Choroid plexus epithelial cell (primary cell): ENCODE data around the gene CENPU.
"Not testable (repeated sequence)": the region's sequence is repeated elsewhere in the genome, so short reads cannot be mapped to it uniquely, and the experiment has no call there.

Experiments used
- DNase-seq: peaks from one replicate; pipeline ENCODE4 v3.0.0-alpha.2; 2010; ENCODE audit warnings: low read depth
- H3K4me3 ChIP-seq: 2 replicates; pipeline ENCODE4 v1.5.1; 2011; ENCODE audit warnings: low read depth, mild to moderate bottlenecking, control low read depth, low read length, moderate library complexity
- TF ChIP-seq, protein P1 (sequence below): conservative IDR thresholded peaks from 2 replicates; pipeline ENCODE4 v1.5.1; 2011; ENCODE audit warnings: low read depth, mild to moderate bottlenecking, control low read depth, inconsistent platforms, low read length, moderate library complexity

Gene CENPU

DNA sequence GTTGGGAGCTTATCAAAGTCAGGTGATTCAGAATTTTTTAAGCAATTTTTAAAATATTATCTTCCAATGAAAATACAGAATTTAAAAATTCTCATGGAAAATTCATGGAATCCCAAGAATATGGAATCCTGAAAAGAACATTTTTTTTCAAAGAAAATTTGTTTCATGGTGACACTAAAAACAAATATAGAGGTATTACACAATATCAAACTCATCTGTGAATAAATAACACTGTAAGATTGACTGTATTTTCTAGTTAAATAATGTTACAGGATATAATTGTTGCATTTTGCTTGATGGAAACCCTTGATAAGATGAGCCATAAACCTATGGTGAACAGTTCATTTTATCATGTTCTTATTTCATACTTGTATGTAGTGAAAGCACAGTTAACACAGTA, 72.9 kb downstream of the CENPU start:
- no peak for DNase-seq
- TF ChIP-seq, protein P1, sequence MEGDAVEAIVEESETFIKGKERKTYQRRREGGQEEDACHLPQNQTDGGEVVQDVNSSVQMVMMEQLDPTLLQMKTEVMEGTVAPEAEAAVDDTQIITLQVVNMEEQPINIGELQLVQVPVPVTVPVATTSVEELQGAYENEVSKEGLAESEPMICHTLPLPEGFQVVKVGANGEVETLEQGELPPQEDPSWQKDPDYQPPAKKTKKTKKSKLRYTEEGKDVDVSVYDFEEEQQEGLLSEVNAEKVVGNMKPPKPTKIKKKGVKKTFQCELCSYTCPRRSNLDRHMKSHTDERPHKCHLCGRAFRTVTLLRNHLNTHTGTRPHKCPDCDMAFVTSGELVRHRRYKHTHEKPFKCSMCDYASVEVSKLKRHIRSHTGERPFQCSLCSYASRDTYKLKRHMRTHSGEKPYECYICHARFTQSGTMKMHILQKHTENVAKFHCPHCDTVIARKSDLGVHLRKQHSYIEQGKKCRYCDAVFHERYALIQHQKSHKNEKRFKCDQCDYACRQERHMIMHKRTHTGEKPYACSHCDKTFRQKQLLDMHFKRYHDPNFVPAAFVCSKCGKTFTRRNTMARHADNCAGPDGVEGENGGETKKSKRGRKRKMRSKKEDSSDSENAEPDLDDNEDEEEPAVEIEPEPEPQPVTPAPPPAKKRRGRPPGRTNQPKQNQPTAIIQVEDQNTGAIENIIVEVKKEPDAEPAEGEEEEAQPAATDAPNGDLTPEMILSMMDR, result no peak
- no peak overlapping the region for H3K4me3 ChIP-seq

DNA sequence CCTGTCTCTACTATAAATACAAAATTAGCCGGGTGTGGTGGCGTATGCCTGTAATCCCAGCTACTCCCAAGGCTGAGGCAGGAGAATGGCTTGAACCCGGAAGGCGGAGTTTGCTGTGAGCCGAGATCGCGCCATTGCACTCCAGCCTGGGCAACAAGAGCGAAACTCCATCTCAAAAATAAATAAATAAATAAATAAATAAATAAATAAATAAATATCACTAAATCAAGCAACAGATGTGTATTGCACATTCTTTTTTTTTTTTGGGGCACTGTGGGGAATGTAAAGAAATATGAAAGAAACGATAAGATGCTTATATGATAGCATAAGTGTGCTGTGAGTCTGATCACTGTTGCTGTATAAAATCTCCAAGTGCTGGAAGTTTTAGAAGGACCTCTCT, 76.1 kb downstream of the CENPU start:
- H3K4me3 ChIP-seq, DNase-seq: not testable (repeated sequence)

DNA sequence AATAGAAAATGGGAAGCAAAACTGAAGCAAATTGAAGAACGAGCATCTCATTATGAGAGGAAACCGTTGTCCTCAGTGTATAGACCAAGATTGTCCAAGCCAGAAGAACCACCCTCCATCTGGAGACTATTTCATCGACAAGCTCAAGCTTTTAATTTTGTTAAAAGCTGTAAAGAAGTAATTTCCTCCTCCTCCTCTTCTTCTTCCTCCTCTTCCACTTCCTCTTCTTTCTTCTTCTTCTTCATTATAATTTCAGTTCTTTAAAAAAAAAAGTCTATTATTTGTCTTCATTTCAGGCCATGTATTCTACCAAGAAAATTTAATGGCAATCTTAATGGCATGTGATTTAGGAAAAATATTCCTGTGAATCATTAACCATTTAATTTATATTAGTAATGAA, 76.8 kb downstream of the CENPU start:
- TF ChIP-seq, protein P1, result no peak
- H3K4me3 ChIP-seq, result no peak overlapping the region

DNA sequence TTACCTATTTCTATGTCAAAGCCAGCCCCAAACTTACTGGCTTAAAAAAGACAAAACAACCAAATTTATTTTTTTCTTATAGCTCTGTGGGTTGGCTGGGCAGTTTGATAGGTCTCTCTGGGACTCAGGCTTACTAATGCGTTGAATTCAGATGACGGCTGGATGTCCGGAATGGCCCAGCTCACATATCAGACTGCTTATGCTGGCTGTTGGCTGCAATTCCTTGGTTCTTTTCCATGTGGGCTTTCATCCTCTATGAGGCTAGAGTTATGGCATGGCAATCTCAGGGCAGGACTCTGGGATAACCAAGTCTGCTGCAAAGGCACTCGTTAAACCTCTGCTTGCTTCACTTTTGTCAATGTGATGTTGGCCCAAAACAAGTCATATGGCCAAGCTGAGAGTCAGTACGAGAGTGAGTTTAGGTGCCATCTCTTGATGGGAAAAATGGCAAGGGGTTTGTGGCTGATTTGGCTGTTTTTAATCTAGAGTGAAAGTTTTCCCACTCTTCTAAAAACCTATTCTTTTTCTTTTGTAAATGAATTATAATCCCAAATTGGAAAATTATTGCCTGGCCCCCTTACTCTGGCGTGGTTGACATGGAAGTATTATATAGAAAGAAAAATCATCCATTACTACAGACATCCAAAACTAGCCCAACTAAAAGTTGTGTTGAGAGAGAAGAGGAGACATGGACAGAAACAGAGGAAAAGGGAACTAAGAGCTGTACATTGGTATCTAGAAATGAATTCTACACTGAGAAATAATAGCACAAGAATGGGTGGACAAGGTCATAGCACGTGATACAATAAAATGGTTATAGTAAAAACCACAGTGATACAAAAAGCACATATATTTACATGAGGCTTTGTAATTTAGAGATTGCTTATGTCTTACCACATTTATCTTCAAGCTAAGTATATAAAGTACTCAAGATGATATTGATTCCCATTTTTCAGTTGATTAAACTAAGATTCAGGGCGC, 77.7 kb downstream of the CENPU start:
- H3K4me3 ChIP-seq, result no peak overlapping the region
- TF ChIP-seq, protein P1, result no peak
- no peak for DNase-seq

More for the DNA sequence above, 76.8 kb downstream of the CENPU start:
- no peak for DNase-seq

DNA sequence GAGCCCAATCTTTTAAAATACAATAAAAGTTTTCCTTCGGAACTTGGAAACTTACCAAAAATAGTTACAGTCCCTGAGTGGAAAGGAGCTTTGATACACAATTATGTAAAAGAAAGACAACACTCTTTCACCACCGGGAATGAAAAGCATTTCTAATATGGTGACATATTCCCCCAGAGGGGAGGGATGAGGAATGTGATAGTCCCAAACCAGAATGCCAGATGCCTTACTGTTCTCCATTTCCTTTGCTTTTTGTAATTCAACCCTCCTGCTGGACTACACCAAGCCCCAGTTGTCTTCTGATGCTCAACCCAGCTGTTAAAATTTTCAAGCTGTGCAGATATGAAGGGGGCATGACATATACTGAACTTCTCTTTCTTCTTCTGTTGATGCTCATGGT, 80.2 kb downstream of the CENPU start:
- H3K4me3 ChIP-seq, result no peak overlapping the region
- peak; percentile 78 for DNase-seq
- TF ChIP-seq, protein P1, result no peak

DNA sequence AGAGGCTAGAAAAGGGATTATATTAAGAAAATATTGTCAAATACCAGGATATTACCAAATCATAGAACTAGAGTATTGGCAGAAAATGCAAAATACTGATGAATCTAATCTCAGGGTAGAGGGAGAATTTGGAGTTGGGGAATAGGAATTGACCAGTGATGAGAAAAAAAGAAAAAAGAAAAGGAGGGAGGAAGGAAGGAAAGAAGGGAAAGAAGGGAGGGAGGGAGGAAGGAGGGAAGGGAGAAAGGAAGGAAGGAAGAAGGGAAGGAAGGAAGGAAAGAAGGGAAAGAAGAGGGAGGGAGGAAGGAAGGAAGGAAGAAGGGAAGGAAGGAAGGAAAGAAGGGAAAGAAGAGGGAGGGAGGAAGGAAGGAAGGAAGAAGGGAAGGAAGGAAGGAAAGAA, 81.2 kb downstream of the CENPU start:
- DNase-seq, H3K4me3 ChIP-seq: not testable (repeated sequence)

DNA sequence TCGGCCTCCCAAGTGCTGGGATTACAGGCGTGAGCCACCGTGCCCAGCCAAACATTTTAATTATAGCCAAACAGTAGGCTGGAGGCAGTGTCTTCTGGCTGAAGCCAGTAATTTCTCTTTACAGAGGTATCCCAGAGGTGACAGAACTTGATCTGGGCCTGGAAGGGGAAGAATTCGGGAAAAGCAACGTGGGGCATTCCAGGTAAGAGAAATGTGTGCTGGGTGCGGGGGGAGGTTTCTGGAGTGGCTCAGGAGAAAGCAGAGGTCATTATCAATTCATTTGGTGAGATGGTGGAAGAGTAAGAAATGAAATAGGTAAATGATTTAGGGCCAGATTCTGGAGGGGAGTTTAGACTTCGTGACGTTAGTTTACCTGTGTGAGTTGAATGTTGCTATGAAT, 82.0 kb downstream of the CENPU start:
- DNase-seq, result no peak
- H3K4me3 ChIP-seq, result no peak overlapping the region
- TF ChIP-seq, protein P1, result no peak

DNA sequence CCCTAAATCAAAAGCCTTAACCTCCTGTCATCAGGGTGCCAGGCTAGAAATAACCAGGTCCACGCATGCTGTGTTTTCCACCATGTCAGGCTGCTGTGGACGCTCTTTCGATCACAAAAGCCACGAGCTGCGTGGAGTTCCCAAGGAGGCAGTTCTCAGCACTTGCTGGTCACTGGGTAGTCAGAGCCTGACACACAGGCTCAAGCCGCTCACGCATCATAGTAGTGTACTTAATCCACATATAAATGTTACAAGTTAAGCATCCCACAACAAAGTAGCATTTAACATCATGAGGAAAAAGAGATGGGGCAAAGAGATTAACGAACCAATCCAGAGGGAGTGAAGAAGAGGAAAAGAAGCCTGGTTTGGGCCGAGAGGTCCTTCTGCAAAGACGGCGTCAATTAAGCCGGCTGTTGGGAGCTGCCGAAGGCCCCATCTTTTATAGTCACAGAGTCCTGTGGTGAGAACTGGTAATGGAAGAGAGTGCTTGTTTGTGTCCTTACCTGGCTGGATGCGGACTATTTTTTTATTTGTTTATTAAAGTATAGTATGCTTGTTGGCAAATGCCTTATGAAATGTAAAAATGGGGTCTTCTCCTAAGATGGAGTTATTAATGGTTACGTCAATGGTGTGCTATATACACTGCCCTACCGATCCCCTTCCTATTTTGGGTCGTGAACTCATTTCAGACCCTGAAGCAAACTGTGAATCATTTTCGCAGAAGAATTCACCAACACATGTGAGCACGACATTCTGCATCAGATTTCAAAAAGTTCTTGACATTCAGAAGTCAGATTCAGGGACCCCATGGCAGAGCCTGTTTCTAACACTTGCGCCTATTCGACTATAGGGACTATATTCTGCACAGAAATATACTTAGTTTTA, 83.7 kb downstream of the CENPU start:
- H3K4me3 ChIP-seq, result peak overlapping the region; percentile 79
- peak; percentile 58 for DNase-seq

More for the DNA sequence above, 83.7 kb downstream of the CENPU start:
- TF ChIP-seq, protein P1, result no peak
